Measurements from ENCODE around the gene MBTPS1.

The MBTPS1 gene

DNA sequence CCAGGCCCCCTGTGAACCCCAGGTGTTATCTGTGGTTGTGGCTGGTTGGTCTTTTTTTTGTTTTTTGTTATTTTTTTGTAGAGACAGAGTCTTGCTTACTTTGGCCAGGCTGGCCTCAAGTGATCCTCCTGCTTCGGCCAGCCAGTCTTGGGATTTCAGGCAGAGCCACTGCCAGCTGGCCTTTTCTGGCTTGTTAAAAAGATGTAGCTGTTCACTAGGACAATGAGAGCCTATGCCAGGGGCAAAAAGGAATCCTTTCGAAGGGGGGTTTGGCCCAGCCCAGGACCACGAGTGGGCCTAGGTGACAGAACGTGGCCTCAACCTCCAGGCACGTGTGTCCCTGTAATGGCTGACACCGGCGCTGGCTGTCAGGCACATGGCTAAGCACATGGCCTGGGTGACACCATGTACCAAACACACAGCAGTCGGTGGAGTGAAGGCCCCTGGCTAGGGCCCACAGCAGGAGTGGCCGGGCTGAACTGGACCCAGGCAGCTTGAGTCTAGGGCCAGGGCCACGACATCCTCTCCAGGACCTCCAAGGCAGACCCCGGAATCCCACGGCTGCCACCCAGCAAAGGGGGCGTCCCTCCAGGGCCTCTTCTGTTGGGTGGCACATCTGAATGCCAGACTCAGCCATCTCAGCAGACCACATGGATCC, 67.2 kb downstream of the MBTPS1 start:
- DNase-seq: no peak

DNA sequence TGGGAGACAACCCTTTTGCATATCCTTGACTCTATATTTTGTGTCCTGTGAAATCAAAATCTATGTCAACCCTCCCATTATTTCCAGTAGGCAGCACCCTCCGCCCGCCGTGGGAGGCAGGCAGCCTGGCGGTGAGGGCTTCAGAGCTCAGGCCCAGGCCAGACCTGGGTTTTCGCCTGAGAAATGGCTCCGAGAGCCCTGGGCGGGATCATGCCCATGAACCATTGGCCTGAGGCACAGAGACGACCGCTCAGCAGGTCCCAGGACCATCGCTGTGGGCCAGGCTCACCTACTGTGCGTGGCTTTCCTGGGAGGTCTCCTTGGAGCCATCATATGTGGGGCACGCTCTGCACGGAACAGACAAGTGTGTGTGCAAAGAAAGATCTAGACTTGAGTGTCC, 67.9 kb downstream of the MBTPS1 start:
- DNase-seq: no peak

DNA sequence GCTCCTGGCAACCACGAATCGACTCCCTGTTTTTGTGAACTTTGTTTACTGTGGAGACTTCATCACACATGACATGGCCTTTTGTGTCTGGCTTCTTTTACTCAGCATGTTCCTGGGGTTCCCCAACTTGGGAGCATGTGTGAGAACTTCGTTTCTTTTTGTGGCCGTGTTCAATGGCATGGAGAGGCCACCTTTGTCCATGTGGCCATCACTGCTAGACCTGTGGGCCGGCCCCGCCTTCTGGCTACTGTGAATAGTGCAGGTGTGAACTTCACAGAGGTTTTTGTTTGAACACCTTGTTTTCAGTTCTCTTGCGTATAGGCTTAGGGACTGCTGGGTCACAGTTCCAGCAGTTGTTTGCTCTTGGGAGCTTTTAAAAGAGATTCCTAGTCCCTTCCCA, 68.5 kb downstream of the MBTPS1 start:
- no peak for DNase-seq

DNA sequence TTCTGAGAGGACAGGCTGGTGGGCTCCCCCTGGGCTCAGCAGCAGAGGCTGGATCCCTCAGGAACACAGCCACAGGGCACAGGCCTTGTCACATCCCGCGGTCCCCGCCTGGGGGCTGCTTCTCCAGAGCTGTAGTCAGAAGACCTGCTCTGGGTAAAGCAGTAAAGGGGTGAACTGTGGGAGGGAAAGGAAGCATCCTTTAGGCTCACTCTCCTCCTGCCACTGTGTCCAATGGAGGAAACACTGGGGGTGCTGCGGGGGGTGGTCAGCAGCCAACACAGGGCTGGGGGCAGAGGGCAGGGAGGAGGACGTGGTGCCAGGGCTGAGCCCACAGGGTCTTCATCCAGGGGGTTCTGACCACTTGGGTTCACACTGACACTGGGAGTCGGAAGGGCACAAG, 69.1 kb downstream of the MBTPS1 start:
- no peak for DNase-seq

DNA sequence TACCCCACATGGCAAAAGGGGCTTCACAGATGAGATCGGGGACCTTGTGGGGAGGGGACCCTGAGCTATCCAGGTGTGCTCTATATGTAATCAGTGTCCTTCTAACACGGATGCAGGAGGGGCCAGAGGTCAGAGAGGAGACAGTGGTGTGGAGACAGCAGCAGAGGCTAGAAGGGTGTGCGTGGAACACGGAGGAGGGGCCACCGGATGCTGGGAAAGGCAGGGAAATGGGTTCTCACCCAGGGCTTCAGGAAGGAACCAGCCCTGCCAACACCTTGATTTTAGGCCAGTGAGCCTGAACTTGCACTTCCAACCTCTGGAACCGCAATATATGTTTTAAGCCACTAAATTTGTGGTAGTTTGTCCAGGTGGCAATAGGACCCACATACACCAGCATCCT, 69.5 kb downstream of the MBTPS1 start:
- DNase-seq: no peak

DNA sequence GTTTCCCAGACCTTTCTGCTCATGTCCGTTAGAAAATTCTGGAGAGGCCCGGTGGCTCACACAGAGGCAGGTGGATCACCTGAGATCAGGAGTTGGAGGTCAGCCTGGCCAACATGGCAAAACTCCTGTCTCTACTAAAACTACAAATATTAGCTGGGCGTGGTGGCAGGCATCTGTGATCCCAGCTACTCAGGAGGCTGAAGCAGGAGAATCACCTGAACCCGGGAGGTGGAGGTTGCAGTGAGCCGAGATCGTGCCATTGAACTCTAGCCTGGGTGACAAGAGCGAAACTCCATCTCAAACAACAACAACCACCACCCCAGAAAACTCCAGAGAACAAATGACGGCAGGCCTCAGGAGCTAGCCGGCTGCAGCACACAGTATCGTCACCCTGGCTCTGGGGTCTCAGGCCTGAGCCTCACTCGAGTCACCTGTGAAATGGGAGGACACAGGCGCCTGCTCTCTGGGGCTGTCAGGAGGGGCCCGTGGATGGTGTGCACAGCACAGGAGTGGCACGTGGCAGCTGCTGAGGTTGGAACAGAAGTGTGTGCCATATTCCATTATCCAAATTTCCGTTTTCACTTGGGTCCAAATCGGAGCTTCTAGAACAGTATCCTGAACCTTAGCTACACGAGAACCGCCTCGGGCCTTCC, 70.8 kb downstream of the MBTPS1 start:
- DNase-seq: no peak

DNA sequence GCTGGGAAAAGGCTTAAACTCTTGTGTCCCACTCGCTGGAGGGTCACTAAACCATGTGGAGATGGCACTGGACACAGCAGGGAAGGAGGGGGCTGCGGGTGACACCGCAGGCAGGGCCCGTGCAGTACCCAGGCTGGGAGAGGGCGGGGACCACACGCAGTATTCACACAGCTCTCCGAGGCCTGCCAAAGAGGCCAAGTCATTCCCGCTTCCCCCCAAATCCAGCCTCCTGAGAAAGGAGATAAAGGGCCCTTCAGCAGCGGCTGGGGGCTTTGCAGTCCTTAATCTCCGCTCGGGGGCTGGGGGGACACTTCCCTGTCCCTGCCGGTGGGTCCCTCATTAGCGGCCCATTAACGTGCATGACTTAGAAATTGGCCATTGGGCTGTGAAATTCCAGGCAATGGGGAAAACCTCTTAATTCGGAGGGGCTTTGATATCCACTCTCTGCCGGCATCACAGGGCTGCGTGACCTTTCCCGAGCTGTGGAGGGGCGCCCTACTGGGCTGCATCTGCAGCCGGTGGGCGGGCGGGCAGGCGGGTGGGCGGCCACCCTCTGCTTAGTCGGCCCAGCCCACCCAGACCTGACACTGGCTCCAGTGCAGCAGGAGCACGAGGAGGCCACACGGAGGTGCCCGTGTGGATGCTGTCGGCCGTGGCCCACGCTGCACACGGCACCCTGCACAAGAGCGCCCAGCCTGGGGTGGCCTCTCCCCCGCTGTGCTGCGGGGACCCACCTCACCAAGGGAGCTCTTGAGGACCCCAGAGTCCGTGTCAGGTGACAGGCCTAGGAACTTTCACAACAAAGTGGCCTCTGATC, 71.5 kb downstream of the MBTPS1 start:
- no peak for DNase-seq

DNA sequence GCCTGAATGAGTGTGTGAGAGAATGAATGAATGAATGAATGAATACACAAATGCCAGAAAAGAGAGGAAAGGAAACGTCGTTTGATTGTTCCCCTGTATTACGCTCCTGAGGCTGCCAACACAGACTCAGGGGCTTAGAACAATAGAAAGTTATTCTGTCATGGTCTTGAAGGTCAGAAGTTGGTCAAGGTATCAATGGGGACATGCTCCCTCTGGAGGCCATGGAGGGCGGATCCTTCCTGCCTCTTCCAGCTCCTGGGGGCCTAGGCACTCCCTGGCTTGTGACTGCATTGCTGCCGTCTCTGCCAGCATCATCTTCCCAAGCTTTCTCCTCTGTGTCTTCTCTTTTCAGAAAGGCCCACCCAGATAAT, 72.6 kb downstream of the MBTPS1 start:
- no peak for DNase-seq

DNA sequence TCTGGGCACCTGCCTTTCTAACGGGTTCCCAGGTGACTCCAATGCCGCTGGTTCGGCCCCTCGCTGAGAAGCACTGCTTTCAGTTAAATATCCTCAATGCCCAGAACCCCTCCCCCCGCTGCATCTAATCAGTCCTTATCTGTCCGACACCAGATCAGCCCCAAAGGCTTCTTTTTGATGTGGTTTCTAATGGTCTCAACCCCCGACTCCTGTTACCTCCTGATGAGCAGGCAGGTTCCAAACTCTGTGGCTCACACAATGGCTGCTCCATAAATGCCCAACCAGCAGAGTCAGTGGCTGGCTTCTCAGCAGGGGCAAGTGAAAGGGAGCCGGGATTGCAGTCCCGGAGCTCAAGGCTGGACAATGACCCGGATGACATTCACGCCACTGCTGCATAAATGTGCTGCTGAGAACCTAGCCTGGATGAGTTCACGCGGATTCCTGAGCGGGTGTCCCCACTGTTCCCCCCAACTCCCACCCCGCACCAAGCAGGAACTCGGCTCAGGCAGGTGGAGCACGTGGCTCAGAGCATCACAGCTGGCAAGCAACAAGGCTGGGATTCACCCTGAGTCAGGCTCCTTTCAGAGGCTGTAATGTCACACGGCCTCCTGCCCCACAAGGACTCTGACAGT, 73.1 kb downstream of the MBTPS1 start:
- no peak for DNase-seq

DNA sequence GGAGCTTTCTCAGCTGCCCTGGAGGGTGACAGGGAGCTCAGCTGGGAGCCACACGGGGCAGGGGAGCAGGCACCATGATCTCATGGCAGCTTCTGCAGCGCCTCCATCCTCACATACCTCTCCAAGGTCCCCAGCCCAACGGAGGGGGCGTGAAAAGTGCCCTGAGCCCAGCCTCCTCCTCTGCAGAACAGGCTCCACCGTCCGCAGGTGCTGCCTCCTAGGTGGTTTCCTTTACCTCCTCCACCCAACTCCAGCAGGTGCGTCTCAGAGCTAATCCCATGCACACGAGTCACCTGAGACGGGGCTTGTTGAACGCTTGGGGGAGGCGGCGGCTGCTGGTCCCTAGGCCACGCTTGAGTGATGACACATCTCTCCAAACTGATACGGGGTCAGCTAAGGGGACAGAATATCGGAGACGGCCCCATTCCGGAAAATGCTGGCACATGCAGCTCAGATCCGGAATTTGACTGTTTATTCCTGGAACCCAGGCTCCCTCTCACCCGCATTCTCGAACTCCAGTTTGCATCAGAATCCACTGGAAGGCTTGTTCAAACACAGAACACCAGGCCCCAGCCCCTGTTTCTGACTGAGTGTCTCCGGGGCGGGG, 73.8 kb downstream of the MBTPS1 start:
- no peak for DNase-seq

DNA sequence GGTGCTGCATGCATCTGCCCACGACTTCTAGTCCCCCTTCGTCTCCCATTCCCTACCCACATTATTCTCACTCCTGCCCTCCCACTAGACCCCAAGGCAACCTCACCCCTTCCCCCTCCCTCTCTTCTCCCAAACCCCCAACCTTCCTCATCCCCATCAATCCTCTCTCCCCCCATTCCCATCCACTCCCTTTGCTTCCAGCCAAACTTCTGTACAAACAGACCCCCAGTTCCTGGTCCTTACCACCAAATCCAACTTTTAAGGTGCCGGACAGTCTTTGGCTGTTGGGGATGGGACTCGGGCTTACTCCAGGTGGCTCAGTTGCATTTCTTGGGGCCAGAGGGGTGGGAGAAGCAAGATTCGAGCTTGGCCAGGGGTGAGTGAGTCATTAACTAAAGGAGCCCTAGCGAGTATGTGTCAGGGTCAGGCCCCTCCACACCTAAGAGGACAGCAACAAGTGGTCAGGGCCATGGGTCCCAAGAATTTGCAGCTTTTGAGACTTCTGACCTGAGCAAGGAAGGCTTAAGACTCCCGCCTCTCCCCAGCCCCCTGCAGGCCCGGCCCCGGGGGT, 74.3 kb downstream of the MBTPS1 start, which contains the start of gene SLC38A8:
SLC38A8 (minus strand) TSS at position 488 of the 571 bp plus-strand sequence. CDS start 638 bp downstream, outside the sequence.
- no peak for DNase-seq

DNA sequence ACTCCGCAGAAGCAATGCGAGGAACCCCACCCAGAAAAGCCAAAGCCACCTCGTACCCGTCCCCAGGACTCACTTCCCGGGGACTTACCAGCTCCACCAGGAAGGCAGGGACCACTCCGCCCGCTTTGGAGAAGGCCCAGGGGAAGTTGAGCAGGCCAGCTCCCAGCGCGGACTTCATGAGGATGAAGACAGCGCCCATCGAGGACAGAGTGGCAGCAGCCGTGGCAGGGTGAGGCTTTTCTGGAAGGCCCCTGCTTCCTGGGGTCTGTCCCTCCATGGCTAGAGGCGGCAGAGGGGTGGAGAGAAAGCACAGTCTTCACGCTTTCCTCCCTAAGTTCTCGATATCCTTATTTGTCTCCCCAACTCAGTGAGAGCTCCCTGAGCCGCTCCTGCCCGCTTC, 74.9 kb downstream of the MBTPS1 start:
- DNase-seq: no peak

DNA sequence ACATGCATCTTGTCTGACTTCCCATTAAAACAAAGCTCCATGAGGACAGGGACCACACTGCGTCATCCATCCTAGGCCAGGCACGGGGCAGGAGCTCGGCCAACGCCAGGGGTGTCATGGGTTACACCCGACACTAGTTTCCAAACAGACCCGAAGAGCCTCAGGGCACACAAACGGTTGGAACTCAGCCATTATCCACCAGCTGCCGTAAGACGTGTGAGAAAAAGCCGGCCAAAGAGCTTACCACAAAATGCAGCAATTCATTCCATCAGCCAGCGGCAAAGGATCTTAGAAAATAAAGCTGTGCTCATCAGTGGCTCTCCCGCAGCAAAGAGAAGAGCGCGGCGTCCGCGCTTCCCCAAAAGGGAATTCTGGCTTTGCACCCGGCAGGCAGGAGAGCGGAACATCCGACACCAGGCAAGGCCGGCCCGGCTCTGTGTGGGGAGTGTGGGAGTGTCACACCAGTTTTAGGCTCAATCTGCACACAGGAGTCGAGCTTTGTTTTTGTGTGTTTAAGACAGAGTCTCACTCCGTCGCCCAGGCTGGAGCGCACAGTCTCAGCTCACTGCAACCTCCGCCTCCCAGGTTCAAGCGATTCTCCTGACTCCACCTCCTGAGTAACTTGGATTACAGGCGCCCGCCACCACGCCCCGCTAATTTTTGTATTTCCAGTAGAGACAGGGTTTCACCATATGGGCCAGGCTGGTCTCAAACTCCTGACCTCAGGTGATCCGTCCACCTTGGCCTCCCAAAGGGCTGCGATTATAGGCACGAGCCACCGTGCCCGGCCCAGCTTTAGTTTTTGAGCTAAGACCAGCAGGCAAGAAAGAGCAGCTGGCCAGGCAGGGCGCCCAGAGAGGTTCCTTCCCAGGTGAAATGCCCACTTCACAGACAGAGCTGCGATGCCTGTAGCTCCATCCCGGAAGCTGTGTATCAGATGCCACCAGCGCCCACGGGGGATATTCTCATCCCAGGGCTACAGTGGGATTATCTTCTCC, 75.6 kb downstream of the MBTPS1 start:
- DNase-seq: no peak

DNA sequence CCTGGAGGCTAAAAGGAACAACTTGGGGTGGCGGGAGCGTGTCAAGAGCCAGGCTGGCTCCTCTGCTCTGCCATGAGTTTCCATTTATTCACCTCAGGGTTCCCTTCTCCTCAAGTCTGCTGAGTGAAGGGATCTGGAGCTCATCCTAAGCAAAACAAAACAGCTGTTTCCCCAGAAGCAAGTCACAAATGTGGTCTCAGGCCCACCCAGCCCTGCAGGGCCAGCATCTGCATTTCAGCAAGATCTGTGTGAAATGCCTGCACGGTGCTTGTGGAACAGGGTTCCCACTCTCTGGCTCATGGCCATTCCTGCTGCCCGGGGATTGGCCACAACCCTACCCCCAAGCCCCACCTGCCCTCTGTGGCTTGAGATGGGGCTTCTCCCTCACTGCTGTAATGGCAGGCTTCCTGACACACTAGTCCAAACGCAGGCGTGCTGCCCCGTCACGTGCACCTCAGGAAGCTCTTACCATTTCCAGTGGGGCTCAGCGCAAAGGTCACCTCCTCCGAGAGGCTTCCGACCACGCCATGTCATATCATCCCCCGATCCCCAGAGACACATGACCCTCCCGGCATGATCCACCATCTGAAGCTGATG, 76.4 kb downstream of the MBTPS1 start:
- DNase-seq: no peak

DNA sequence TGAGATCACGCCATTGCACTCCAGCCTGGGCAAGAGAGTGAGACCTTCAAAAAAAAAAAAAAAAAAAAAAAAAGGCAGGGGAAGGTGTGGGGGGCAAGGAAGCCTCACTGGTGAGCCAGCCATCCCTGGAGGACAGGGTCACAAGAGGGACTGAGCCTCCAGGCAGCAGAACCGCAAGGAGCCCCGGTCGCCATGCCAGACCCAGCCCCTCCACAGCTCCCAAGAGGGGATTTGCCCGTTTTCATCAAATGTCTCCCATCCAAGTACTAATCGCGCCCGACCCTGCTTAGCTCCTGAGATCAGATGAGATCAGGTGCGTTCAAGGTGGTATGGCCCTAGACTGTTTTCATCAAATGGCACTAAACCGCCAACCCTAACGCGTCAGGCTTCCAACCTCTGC, 77.0 kb downstream of the MBTPS1 start:
- no peak for DNase-seq

DNA sequence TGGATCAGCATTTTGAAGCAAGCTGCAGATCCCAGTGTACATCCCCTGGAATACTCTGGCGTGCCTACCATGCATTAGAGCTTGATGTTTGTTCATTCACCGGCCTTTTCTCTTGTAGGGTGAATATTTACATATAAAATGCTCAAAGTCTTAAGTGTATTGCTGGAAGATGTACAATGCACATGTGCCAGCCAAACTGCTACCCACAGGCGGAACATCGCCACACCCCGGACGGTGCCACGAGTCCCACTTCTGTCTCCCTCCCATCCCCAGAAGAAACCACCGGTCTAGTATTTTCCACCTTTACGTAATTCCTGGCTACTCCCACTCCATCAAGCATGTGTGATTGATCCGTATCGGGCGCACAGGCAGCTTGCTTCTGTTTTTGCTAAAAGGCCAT, 78.3 kb downstream of the MBTPS1 start:
- no peak for DNase-seq

DNA sequence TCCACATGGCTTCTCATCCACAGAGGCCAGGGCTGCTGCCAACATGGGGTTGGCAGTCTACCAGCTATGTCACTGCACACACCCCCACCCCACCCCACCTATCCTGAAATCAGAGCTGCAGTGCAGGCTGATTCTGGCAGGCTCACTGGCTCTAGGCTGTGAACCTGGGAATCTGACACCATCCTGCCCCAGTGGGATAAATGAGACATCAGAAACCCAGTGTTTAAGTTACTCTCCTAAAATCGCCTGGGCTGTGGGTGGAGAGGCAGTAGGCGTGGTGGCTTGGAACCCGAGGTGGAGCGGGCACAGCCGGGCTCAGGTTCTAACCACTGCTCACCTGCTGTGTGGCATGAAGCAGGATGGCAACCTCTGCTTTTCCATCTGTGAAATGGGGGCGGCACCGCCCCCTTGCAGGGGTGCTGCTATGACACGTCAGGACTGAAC, 79.7 kb downstream of the MBTPS1 start:
- DNase-seq: no peak

DNA sequence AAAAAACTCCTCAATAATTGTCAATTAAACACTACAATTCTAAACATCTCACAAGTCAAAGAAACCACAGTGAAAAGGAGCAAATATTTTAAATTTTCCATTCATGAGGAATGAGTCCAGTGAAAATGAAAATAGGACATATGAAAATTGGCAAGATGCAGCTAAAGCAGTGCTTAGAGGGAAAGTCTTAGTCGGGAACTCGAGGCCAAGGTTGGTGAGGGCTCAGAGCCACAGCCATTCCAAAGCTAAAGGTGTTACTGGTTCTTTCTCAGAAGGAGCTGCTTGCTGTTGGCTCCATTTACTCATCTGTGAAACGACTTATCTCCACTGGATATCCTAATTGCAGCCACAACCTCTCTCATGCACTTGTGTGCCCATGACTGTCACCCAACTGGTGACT, 80.6 kb downstream of the MBTPS1 start:
- no peak for DNase-seq

DNA sequence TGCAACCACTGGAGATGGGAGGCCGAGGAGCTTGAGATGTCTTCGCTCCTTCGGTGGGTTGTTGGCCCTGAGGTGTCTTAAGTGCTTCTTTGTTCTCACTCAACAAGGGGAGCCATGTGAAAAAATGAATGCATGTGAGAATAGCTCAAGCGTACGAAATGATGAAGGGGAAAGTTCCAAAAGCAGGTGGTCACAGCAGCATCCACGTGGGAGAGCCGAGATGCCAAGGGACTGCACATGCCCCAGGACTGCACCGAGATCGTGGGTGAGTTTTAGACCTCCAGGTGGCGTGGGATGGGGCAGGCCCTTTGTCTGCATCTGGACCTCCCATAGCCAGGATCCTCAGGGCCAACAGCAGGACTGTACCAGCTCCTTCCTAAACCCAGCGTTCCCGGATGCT, 82.2 kb downstream of the MBTPS1 start:
- no peak for DNase-seq

DNA sequence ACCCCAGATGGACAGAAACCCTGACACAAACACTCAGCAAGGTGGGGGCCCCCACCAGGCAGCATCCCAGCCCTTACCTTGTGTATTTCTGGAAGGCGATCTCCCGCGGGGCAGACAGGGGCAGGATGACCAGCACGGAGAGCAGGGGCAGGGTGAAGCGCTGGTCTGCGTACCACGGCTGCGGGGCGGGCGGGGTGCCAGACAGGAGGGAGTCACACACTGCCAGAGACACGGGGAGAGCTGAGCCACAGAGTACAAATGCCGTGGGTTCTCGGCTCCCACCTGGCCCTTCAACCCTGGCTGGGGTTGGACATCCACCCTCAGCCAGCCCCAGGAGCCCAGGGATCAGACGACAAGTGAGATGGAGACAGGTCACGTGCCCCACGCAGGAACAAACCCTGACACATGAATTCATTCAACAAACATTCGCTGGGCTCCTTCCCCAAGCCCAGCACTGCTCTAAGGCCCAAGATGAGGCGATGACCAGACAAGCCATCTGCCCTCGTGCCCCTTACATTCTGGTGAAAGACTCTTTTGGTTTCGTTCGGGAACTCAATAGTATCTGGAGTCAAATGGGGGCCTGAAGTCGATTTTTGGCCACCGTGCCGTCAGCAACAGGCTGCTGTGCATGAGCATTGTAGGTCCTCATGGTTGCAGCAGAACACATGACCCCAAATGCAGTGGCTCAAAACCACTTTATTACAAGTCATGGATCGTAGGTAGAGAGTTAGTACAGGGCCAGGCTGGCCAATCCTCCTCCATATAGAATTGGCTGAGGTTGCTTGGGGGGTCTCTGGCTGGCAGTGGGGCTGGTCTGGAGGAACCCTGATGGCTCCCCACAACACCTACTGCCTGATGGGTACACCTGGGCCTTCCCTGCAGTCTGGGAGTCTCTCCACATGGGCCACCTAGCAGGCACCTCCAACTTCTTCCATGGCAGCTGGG, 83.2 kb downstream of the MBTPS1 start:
- no peak for DNase-seq

Measured in activated CD4-positive, alpha-beta T cell treated with anti-CD3 and anti-CD28 coated beads, Interleukin-2, amount 50 U/mL, for 4 hours (primary cell).